ENCODE measurements around the gene PYGB.

PYGB gene

GRCh38 chr20:25276533-25277050 lies 28.7 kb downstream of the PYGB start:
- H3K4me3 ChIP-seq (replicated peaks in 1 of 2; ENCODE audit: low read depth in 2 of 2, low read length in 2 of 2): no peak overlapping the region
- no peak for DNase-seq (ENCODE audit: low read depth in 2 of 2)
- TF ChIP-seq CTCF (IDR thresholded peaks at IDR 0.05; ENCODE audit: low read depth, low read length): no peak

- TF ChIP-seq CTCF (IDR thresholded peaks at IDR 0.05; ENCODE audit: low read depth, low read length): no peak
- H3K4me3 ChIP-seq (replicated peaks in 1 of 2; ENCODE audit: low read depth in 2 of 2, low read length in 2 of 2): no peak overlapping the region
- no peak for DNase-seq (ENCODE audit: low read depth in 2 of 2)
Observed at GRCh38 chr20:25277051-25277801, 29.3 kb downstream of the PYGB start.

GRCh38 chr20:25277941-25278521 lies 30.1 kb downstream of the PYGB start:
- no peak for TF ChIP-seq CTCF (IDR thresholded peaks at IDR 0.05; ENCODE audit: low read depth, low read length)
- H3K4me3 ChIP-seq (replicated peaks in 1 of 2; ENCODE audit: low read depth in 2 of 2, low read length in 2 of 2): no peak overlapping the region
- no peak for DNase-seq (ENCODE audit: low read depth in 2 of 2)

GRCh38 chr20:25278636-25279361 lies 30.9 kb downstream of the PYGB start:
- TF ChIP-seq CTCF (IDR thresholded peaks at IDR 0.05; ENCODE audit: low read depth, low read length): no peak
- H3K4me3 ChIP-seq (replicated peaks in 1 of 2; ENCODE audit: low read depth in 2 of 2, low read length in 2 of 2): no peak overlapping the region
- no peak for DNase-seq (ENCODE audit: low read depth in 2 of 2)

- TF ChIP-seq CTCF (IDR thresholded peaks at IDR 0.05; ENCODE audit: low read depth, low read length): no peak
- H3K4me3 ChIP-seq (replicated peaks in 1 of 2; ENCODE audit: low read depth in 2 of 2, low read length in 2 of 2): no peak overlapping the region
- DNase-seq (ENCODE audit: low read depth in 2 of 2): peak in 1 of 2 donors; percentile 33
Observed at GRCh38 chr20:25279403-25279802, 31.5 kb downstream of the PYGB start.

GRCh38 chr20:25280051-25280573 lies 32.2 kb downstream of the PYGB start:
- no peak for DNase-seq (ENCODE audit: low read depth in 2 of 2)
- TF ChIP-seq CTCF (IDR thresholded peaks at IDR 0.05; ENCODE audit: low read depth, low read length): no peak
- H3K4me3 ChIP-seq (replicated peaks in 1 of 2; ENCODE audit: low read depth in 2 of 2, low read length in 2 of 2): no peak overlapping the region

Measured in cardiac fibroblast (primary cell).